OCI-LY7 (cell line): ENCODE data around the gene SPRYD3. TPM values are rescaled to one million over a fixed set of nuclear protein-coding genes. Genes with fewer than 3 reads are reported as not detected.

Experiments used
- BruUV-seq: library from RNA; stranded (reverse); fragments of 400-500 nt; replicated peaks from 2 replicates; lab custom pipeline; 2021; lab: Mats Ljungman, UMichigan
- CTCF ChIA-PET: fragments of 300-600 bp; sonication (Branson Sonifier 250); formaldehyde crosslinking; loops from one replicate; lab custom pipeline; 2022; ENCODE audit warnings: antibody characterized with exemption; ENCODE audit not compliant: unreplicated experiment; lab: Charles Lee
- POLR2A ChIA-PET: fragments of 300-600 bp; sonication (Branson Sonifier 250); formaldehyde crosslinking; loops from one replicate; lab custom pipeline; 2022; ENCODE audit warnings: antibody characterized with exemption; lab: Charles Lee
- DNase-seq: peaks from one replicate; pipeline ENCODE4 v3.0.0-alpha.2; 2015; ENCODE audit warnings: low spot score
- H2AFZ ChIP-seq: fragments of 200-600 bp; sonication (generic), shearing (Covaris generic); 2 replicates; pipeline ENCODE4 v1.6.1; 2014; ENCODE audit warnings: mild to moderate bottlenecking, antibody characterized with exemption, low read length, moderate library complexity
- H3K27ac ChIP-seq: fragments of 200-600 bp; sonication (generic); 2 replicates; pipeline ENCODE4 v1.5.1; 2014; ENCODE audit warnings: mixed run types, low read depth, mild to moderate bottlenecking, moderate library complexity, low read length, inconsistent platforms; ENCODE audit not compliant: poor library complexity, severe bottlenecking
- H3K36me3 ChIP-seq: fragments of 200-600 bp; sonication (generic); 2 replicates; pipeline ENCODE4 v1.6.1; 2014; ENCODE audit warnings: mild to moderate bottlenecking, antibody characterized with exemption, low read length, moderate library complexity, mixed read lengths; ENCODE audit not compliant: insufficient read depth
- H3K4me1 ChIP-seq: fragments of 200-600 bp; sonication (generic); 2 replicates; pipeline ENCODE4 v1.5.1; 2014; ENCODE audit warnings: mild to moderate bottlenecking, low read length; ENCODE audit not compliant: insufficient read depth, poor library complexity, severe bottlenecking
- H3K4me2 ChIP-seq: fragments of 200-600 bp; sonication (generic); 2 replicates; pipeline ENCODE4 v1.6.1; 2014; ENCODE audit warnings: mild to moderate bottlenecking, low read length
- H3K4me3 ChIP-seq: fragments of 200-600 bp; sonication (generic); 2 replicates; pipeline ENCODE4 v1.5.1; 2014; ENCODE audit warnings: mild to moderate bottlenecking, low read depth, low read length; ENCODE audit not compliant: poor library complexity, severe bottlenecking
- H3K79me2 ChIP-seq: fragments of 200-600 bp; sonication (generic); 2 replicates; pipeline ENCODE4 v1.6.1; 2016; ENCODE audit warnings: low read depth, mild to moderate bottlenecking, low read length, moderate library complexity, mixed read lengths; ENCODE audit not compliant: insufficient read depth
- H3K9me2 ChIP-seq: fragments of 200-600 bp; sonication (generic); 2 replicates; pipeline ENCODE4 v1.6.1; 2016; ENCODE audit warnings: mild to moderate bottlenecking, low read length, mixed read lengths; ENCODE audit not compliant: insufficient read depth
- H3K9me3 ChIP-seq: fragments of 200-600 bp; sonication (generic); 2 replicates; pipeline ENCODE4 v1.6.1; 2014; ENCODE audit warnings: mild to moderate bottlenecking, mixed run types, low read length, mixed read lengths
- H4K20me1 ChIP-seq: fragments of 200-600 bp; sonication (generic); 2 replicates; pipeline ENCODE4 v1.6.1; 2014; ENCODE audit warnings: mild to moderate bottlenecking, antibody characterized with exemption, low read length, moderate library complexity, mixed read lengths; ENCODE audit not compliant: insufficient read depth
- EZH2phosphoT487 ChIP-seq: fragments of 200-600 bp; sonication (generic); IDR thresholded peaks from 2 replicates; pipeline ENCODE4 v1.6.1; 2018; ENCODE audit warnings: low read depth, borderline replicate concordance, mild to moderate bottlenecking, mixed run types, antibody characterized with exemption, low read length, moderate library complexity, mixed read lengths
- intact Hi-C: fragments of 100-400 bp; cut with micrococcal nuclease; formaldehyde crosslinking; loops from one replicate; pipeline ENCODE4 v1.10.0; 2022; ENCODE audit not compliant: unreplicated experiment
- total RNA-seq, 2 experiments: library from RNA; depleted of rRNA in 1 of 2; stranded (reverse); fragments of >200 nt in 1 of 2; shearing (Covaris generic) in 1 of 2; gene quantifications; 2 replicates each; pipeline ENCODE4 v1.2.3, GENCODE V29; 2014 to 2022
- TF ChIP-seq, protein P1 (sequence below): fragments of 200-600 bp; sonication (generic); conservative IDR thresholded peaks from 2 replicates; pipeline ENCODE4 v1.5.1; 2014; ENCODE audit warnings: mild to moderate bottlenecking, antibody characterized with exemption, low read length, moderate library complexity, mixed read lengths

SPRYD3 gene
- total RNA-seq, 2 experiments from 2014 or later: 7.3 to 20.5 TPM

DNA sequence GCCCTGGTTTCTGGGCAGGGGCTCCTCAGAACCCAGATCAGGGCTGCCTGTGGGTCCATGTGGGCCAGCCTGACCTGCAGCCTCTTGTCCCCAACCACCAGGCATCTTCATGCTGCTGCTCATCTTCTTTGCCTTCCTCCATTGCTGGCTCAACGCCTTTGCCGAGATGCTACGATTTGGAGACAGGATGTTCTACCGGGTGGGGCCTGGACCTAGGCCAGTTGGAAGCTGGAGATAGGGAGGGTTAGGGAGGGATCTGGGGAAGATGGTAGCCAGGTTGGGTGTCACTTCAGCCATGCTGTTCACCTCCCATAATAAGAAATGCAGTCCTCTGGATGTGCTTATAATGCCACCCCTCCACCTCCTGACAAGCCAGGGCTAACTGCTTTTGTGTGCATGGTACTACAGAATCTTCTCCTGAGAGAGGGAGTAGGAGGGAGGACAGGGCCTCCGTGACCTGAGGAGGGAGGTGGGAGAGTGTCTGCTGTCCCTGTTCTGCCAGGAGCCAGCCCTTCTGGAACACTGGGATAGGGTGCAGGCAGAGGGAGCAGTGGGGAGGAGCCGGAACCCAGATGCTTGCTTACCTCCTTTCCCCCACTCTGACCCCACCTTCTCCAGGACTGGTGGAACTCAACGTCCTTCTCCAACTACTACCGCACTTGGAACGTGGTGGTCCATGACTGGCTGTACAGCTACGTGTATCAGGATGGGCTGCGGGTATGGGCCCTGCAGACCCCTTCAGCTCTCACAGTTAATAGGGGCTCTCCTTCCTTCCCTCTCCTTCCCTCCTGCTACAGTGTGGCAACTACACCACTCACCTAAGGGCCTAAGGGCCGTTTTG, 41.7 kb upstream of the SPRYD3 start:
- no peaks in the 10 kb centered on the region for H4K20me1 ChIP-seq
- no peaks in the 10 kb centered on the region for H3K9me2 ChIP-seq
- intact Hi-C loops: no loop called here
- TF ChIP-seq, protein P1, sequence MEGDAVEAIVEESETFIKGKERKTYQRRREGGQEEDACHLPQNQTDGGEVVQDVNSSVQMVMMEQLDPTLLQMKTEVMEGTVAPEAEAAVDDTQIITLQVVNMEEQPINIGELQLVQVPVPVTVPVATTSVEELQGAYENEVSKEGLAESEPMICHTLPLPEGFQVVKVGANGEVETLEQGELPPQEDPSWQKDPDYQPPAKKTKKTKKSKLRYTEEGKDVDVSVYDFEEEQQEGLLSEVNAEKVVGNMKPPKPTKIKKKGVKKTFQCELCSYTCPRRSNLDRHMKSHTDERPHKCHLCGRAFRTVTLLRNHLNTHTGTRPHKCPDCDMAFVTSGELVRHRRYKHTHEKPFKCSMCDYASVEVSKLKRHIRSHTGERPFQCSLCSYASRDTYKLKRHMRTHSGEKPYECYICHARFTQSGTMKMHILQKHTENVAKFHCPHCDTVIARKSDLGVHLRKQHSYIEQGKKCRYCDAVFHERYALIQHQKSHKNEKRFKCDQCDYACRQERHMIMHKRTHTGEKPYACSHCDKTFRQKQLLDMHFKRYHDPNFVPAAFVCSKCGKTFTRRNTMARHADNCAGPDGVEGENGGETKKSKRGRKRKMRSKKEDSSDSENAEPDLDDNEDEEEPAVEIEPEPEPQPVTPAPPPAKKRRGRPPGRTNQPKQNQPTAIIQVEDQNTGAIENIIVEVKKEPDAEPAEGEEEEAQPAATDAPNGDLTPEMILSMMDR: no peak
- no peak for TF ChIP-seq EZH2phosphoT487
- ChIA-PET CTCF (no interaction called here), POLR2A (no interaction called here)
- no peak overlapping the region for H2AFZ ChIP-seq
- no peak overlapping the region for H3K27ac ChIP-seq
- BruUV-seq: no TSS peak
- no peaks in the 10 kb centered on the region for H3K9me3 ChIP-seq
- H3K79me2 ChIP-seq: no peaks in the 10 kb centered on the region
- no peak overlapping the region for H3K4me2 ChIP-seq
- H3K36me3 ChIP-seq: no peaks in the 10 kb centered on the region
- no peaks in the 10 kb centered on the region for H3K4me1 ChIP-seq
- no peak overlapping the region for H3K4me3 ChIP-seq
- no peak for DNase-seq

DNA sequence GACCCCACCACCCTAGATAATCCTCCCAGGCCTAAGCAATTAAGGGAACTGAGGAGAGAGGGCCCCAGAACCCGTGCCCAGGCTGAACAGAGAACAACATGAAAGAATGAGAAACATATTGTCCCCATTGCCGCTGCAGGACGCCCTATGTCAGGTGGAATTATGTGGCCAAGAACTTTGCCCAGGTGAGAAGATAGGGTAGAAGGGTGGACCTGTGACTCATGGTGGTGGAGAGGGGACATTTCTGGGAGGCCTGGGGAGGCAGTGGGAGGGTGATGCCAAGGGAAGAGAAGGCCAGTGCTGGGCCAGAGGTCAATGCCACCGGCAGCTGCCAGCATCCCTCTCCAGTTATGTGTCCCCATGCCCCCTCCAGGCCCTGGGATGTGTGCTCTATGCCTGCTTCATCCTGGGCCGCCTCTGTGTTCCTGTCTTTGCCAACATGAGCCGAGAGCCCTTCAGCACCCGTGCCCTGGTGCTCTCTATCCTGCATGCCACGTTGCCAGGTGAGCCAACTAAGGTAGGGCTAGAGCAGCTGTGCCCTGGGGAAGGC, 39.6 kb upstream of the SPRYD3 start:
- no peaks in the 10 kb centered on the region for H3K36me3 ChIP-seq
- no peaks in the 10 kb centered on the region for H3K79me2 ChIP-seq
- no peak overlapping the region for H2AFZ ChIP-seq
- DNase-seq: no peak
- H3K27ac ChIP-seq: no peak overlapping the region
- no peak overlapping the region for H3K4me2 ChIP-seq
- H4K20me1 ChIP-seq: no peaks in the 10 kb centered on the region
- BruUV-seq: no TSS peak
- ChIA-PET POLR2A (no interaction called here), CTCF (no interaction called here)
- H3K9me3 ChIP-seq: no peaks in the 10 kb centered on the region
- TF ChIP-seq, protein P1: no peak
- TF ChIP-seq EZH2phosphoT487: no peak
- no peaks in the 10 kb centered on the region for H3K4me1 ChIP-seq
- intact Hi-C loops: no loop called here
- H3K9me2 ChIP-seq: no peaks in the 10 kb centered on the region
- H3K4me3 ChIP-seq: no peak overlapping the region
